Measurements from ENCODE around the gene DLEC1. TPM values are rescaled to one million over a fixed set of nuclear protein-coding genes. Genes with fewer than 3 reads are reported as not detected.

The DLEC1 gene
- total RNA-seq, 2 donors from 2014 or later = 3.9 to 6.0 TPM

DNA sequence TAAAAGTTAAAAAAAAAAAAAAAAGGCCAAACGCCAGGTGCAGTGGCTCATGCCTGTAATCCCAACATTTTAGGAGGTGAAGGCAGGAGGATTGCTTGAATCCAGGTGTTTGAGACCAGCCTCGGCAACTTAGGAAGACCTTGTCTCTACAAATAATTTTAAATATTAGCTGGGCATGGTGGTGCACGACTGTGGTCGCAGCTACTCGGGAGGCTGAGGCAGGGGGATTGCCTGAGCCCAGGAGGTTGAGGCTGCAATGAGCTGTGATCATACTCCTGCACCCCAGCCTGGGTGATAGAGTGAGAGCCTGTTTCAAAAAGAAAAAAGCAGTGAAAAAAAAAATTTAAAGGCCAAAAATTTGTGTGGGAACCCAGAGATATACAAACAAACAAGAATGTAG, 2.7 kb upstream of the DLEC1 start:
- Mint-ChIP-seq H3K9me3 (no peaks in the 10 kb centered on the region), H3K4me3 (no peak overlapping the region), H3K27me3 (ENCODE audit: insufficient read depth) (peaks cover 58% of the 10 kb centered on the region), H3K27ac (no peak overlapping the region), H3K4me1 (peaks cover 8% of the 10 kb centered on the region), H3K36me3 (ENCODE audit: low read depth) (no peaks in the 10 kb centered on the region)
- Histone ChIP-seq H3K27ac (ENCODE audit: low read depth, low read length) (no peak overlapping the region), H3K27me3 (ENCODE audit: control insufficient read depth, insufficient read depth, low read length, poor library complexity, severe bottlenecking) (peaks cover 37% of the 10 kb centered on the region), H3K9ac (ENCODE audit: extremely low read depth, low read length, poor library complexity, severe bottlenecking) (no peak overlapping the region), H3K9me3 (ENCODE audit: control insufficient read depth, low read length) (no peaks in the 10 kb centered on the region), H3K4me3 (ENCODE audit: low read length) (no peak overlapping the region), H3K36me3 (ENCODE audit: control insufficient read depth, insufficient read depth, low read length) (no peaks in the 10 kb centered on the region), H3K4me1 (ENCODE audit: control insufficient read depth, insufficient read depth, low read length) (no peaks in the 10 kb centered on the region)
- no peak for DNase-seq
- WGBS, 2 experiments (ENCODE audit: insufficient coverage in 1 of 2, insufficient read length in 1 of 2) = 92 to 100% methylated on average over 2 to 5 of the region's 5 CpGs
- TF ChIP-seq, protein P1, sequence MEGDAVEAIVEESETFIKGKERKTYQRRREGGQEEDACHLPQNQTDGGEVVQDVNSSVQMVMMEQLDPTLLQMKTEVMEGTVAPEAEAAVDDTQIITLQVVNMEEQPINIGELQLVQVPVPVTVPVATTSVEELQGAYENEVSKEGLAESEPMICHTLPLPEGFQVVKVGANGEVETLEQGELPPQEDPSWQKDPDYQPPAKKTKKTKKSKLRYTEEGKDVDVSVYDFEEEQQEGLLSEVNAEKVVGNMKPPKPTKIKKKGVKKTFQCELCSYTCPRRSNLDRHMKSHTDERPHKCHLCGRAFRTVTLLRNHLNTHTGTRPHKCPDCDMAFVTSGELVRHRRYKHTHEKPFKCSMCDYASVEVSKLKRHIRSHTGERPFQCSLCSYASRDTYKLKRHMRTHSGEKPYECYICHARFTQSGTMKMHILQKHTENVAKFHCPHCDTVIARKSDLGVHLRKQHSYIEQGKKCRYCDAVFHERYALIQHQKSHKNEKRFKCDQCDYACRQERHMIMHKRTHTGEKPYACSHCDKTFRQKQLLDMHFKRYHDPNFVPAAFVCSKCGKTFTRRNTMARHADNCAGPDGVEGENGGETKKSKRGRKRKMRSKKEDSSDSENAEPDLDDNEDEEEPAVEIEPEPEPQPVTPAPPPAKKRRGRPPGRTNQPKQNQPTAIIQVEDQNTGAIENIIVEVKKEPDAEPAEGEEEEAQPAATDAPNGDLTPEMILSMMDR (conservative IDR thresholded peaks at IDR 0.05) = no peak

DNA sequence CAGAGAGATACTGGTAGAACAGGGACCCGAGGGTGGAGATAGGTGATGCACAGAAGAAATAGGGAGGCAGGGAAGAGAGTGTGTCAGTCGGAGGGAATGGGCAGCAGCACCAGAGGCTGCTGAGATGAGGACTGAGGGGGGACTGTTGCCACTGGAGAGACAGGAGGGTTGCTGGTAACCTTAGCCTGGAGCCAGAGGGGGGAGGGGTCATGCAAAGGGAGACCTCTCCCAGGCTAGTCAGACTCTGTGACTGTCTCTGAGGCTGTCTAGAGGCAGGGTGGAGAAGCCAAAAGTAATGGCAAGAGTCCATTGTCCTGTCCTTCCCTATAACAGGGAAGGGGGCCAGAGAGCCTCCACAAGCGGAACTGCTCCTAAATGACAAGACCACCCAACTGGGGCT, 2.1 kb upstream of the DLEC1 start:
- Mint-ChIP-seq H3K9me3 (no peaks in the 10 kb centered on the region), H3K4me3 (no peak overlapping the region), H3K27me3 (ENCODE audit: insufficient read depth) (peaks cover 55% of the 10 kb centered on the region), H3K27ac (no peak overlapping the region), H3K4me1 (peaks cover 8% of the 10 kb centered on the region), H3K36me3 (ENCODE audit: low read depth) (no peaks in the 10 kb centered on the region)
- Histone ChIP-seq H3K36me3 (ENCODE audit: control insufficient read depth, insufficient read depth, low read length) (no peaks in the 10 kb centered on the region), H3K4me1 (ENCODE audit: control insufficient read depth, insufficient read depth, low read length) (no peaks in the 10 kb centered on the region), H3K27ac (ENCODE audit: low read depth, low read length) (no peak overlapping the region), H3K9me3 (ENCODE audit: control insufficient read depth, low read length) (no peaks in the 10 kb centered on the region), H3K9ac (ENCODE audit: extremely low read depth, low read length, poor library complexity, severe bottlenecking) (no peak overlapping the region), H3K27me3 (ENCODE audit: control insufficient read depth, insufficient read depth, low read length, poor library complexity, severe bottlenecking) (peaks cover 36% of the 10 kb centered on the region), H3K4me3 (ENCODE audit: low read length) (no peak overlapping the region)
- 85 to 96% methylated on average over 3 of the region's 3 CpGs for WGBS, 2 experiments (ENCODE audit: insufficient coverage in 1 of 2, insufficient read length in 1 of 2)
- DNase-seq = no peak
- TF ChIP-seq, protein P1 (conservative IDR thresholded peaks at IDR 0.05) = no peak

DNA sequence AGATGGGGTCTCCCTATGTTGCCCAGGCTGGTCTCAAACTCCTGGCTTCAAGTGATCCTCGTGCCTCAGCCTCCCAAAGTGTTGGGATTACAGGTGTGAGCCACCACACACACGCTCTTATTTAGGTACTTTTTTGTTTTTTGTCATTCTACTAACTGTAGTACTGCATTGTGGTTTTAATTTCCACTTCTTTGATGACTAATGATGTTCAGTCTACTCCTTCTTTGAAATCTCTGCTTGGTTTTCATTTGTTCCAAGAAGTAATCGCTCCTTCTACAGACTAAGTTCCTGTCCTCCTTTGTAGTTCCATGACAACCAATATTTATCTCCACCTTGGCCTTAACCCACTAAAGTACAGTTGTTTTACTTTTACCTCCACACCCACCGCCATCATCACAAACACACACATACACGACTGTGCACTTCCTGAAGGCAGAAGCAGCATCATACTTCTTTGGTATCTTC, 529 bp upstream of the DLEC1 start:
- Mint-ChIP-seq H3K4me1 (peaks cover 8% of the 10 kb centered on the region), H3K9me3 (no peaks in the 10 kb centered on the region), H3K36me3 (ENCODE audit: low read depth) (no peaks in the 10 kb centered on the region), H3K27ac (no peak overlapping the region), H3K4me3 (peak overlapping the region; percentile 64), H3K27me3 (ENCODE audit: insufficient read depth) (peaks cover 44% of the 10 kb centered on the region)
- H3K36me3 ChIP-seq (ENCODE audit: control insufficient read depth, insufficient read depth, low read length) = no peaks in the 10 kb centered on the region
- no peaks in the 10 kb centered on the region for H3K4me1 ChIP-seq (ENCODE audit: control insufficient read depth, insufficient read depth, low read length)
- H3K9ac ChIP-seq (ENCODE audit: extremely low read depth, low read length, poor library complexity, severe bottlenecking) = no peak overlapping the region
- no peaks in the 10 kb centered on the region for H3K9me3 ChIP-seq (ENCODE audit: control insufficient read depth, low read length)
- H3K27me3 ChIP-seq (ENCODE audit: control insufficient read depth, insufficient read depth, low read length, poor library complexity, severe bottlenecking) = peaks cover 35% of the 10 kb centered on the region
- peak overlapping the region; percentile 81 for H3K4me3 ChIP-seq (ENCODE audit: low read length)
- DNase-seq = no peak
- 88 to 90% methylated on average over 2 to 5 of the region's 5 CpGs for WGBS, 2 experiments (ENCODE audit: insufficient coverage in 1 of 2, insufficient read length in 1 of 2)
- TF ChIP-seq, protein P1 (conservative IDR thresholded peaks at IDR 0.05) = no peak
- no peak overlapping the region for H3K27ac ChIP-seq (ENCODE audit: low read depth, low read length)

All from endodermal cell (in vitro differentiated cells).